Left kidney (tissue), 2 donors: ENCODE measurements around the gene DIPK2B. TPM values are rescaled to one million over a fixed set of nuclear protein-coding genes. Genes with fewer than 3 reads are reported as not detected.

Source experiments
- DNase-seq: peaks from one replicate; pipeline ENCODE4 v3.0.0-alpha.2; 2013
- polyA plus RNA-seq: library from polyadenylated mRNA; unstranded; fragments of 120-200 nt; gene quantifications from one replicate; pipeline ENCODE4 v1.2.1, GENCODE V29; 2013; ENCODE audit not compliant: insufficient read length

Gene DIPK2B
- polyA plus RNA-seq, 1 donor = 9.9 TPM

- DNase-seq = no peak
Observed at GRCh38 chrX:45164995-45165394, 35.7 kb downstream of the DIPK2B start.

GRCh38 chrX:45164021-45164621, 36.6 kb downstream of the DIPK2B start:
- no peak for DNase-seq

DNA sequence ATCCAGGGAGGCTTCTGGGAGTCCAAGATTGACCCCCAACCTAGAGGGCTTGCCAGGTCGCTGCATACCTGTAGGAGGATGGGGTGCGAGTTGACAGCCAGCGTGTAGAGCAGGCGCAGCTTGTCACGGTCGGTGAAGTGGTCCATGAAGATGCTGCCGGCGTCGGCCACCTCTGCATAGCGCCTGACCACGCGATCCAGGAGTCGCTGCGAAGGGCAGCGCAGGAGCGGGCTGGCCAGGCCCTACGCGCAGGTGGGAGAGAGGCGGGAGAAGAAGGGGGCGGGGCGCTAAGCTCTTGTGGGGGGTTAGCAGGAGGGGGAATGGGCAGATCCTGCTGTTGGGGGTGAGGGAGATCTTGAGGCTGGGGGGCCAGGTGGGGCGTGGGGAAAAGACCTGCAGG, 43.0 kb downstream of the DIPK2B start:
- no peak for DNase-seq

- DNase-seq = no peak
Observed at GRCh38 chrX:45154462-45154861, 46.2 kb downstream of the DIPK2B start.

GRCh38 chrX:45154033-45154360, 46.7 kb downstream of the DIPK2B start:
- DNase-seq = no peak
